ENCODE results near the gene THBD. TPM values are rescaled to one million over a fixed set of nuclear protein-coding genes. Genes with fewer than 3 reads are reported as not detected.
A peak's percentile ranks its signal among the peaks of the same experiment; 100 is the strongest.

Gene THBD
- polyA plus RNA-seq, 3 donors: 7.4 to 194 (median 30.2) TPM

- H4K20me1 ChIP-seq (ENCODE audit: insufficient read depth, low read length): no peaks in the 10 kb centered on the region
- no peak overlapping the region for H2AFZ ChIP-seq (ENCODE audit: insufficient read depth, low read depth, low read length, poor library complexity, severe bottlenecking)
- H3K9me3 ChIP-seq (replicated peaks in 1 of 2; ENCODE audit: control insufficient read depth in 1 of 2, insufficient read depth in 1 of 2, low read length in 2 of 2): no peaks in the 10 kb centered on the region
- no peak overlapping the region for H3K27ac ChIP-seq (ENCODE audit: low read depth in 1 of 2, low read length in 2 of 2)
- peaks cover 47 to 73% (median 56%) of the 10 kb centered on the region in 3 donors for H3K27me3 Mint-ChIP-seq (ENCODE audit: low read depth in 3 of 3)
- TF ChIP-seq, protein P1, sequence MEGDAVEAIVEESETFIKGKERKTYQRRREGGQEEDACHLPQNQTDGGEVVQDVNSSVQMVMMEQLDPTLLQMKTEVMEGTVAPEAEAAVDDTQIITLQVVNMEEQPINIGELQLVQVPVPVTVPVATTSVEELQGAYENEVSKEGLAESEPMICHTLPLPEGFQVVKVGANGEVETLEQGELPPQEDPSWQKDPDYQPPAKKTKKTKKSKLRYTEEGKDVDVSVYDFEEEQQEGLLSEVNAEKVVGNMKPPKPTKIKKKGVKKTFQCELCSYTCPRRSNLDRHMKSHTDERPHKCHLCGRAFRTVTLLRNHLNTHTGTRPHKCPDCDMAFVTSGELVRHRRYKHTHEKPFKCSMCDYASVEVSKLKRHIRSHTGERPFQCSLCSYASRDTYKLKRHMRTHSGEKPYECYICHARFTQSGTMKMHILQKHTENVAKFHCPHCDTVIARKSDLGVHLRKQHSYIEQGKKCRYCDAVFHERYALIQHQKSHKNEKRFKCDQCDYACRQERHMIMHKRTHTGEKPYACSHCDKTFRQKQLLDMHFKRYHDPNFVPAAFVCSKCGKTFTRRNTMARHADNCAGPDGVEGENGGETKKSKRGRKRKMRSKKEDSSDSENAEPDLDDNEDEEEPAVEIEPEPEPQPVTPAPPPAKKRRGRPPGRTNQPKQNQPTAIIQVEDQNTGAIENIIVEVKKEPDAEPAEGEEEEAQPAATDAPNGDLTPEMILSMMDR (IDR thresholded peaks at IDR 0.05): no peak
- H3K4me3 Mint-ChIP-seq: peak overlapping the region in 1 of 2 donors; percentile 77
- no peak overlapping the region for H3K4me2 ChIP-seq (replicated peaks; ENCODE audit: extremely low read depth, low read length, poor library complexity, severe bottlenecking)
- H3K27me3 ChIP-seq (ENCODE audit: control insufficient read depth in 2 of 2, insufficient read depth in 2 of 2, low read length in 2 of 2): peaks cover 30 to 47% of the 10 kb centered on the region in 2 donors
- no peaks in the 10 kb centered on the region for H3K79me2 ChIP-seq (ENCODE audit: insufficient read depth, low read length)
- no peak for DNase-seq
- peaks cover 0 to 5% of the 10 kb centered on the region in 2 donors for H3K36me3 Mint-ChIP-seq
- H3K4me1 ChIP-seq (ENCODE audit: control insufficient read depth in 1 of 2, insufficient read depth in 2 of 2, low read length in 2 of 2): peaks cover 0 to 15% of the 10 kb centered on the region in 2 donors
- peaks cover 16% of the 10 kb centered on the region for H3K4me1 Mint-ChIP-seq
- intact Hi-C loops (cut with micrococcal nuclease): no loop called here
- H3K9me3 Mint-ChIP-seq: peaks cover 3 to 9% (median 6%) of the 10 kb centered on the region in 7 donors
- H3K27ac Mint-ChIP-seq: no peak overlapping the region
- no peak overlapping the region for H3K9ac ChIP-seq (ENCODE audit: insufficient read depth, low read length, poor library complexity, severe bottlenecking)
- H3K36me3 ChIP-seq (replicated peaks in 1 of 2; ENCODE audit: control insufficient read depth in 1 of 2, insufficient read depth in 2 of 2, low read length in 2 of 2): no peaks in the 10 kb centered on the region
- WGBS (ENCODE audit: insufficient coverage): no CpG with 5 or more reads among the region's 3 CpGs
- no peak overlapping the region for H3K4me3 ChIP-seq (replicated peaks in 1 of 3; ENCODE audit: low read depth in 2 of 3, low read length in 3 of 3)
Measured at GRCh38 chr20:23037017-23037481, 12.4 kb downstream of the THBD start.

DNA sequence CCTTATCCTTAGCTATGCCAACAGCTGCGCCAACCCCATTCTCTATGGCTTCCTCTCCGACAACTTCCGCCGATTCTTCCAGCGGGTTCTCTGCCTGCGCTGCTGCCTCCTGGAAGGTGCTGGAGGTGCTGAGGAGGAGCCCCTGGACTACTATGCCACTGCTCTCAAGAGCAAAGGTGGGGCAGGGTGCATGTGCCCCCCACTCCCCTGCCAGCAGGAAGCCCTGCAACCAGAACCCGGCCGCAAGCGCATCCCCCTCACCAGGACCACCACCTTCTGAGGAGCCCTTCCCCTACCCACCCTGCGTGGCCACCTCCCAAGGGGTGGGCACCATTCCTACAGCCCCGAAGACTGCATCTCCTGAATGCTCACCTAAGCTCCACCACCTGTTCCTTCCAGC lies 13.1 kb downstream of the THBD start:
- Histone ChIP-seq H3K27me3 (ENCODE audit: control insufficient read depth in 2 of 2, insufficient read depth in 2 of 2, low read length in 2 of 2) (peaks cover 30 to 47% of the 10 kb centered on the region in 2 donors), H3K79me2 (ENCODE audit: insufficient read depth, low read length) (no peaks in the 10 kb centered on the region), H4K20me1 (ENCODE audit: insufficient read depth, low read length) (no peaks in the 10 kb centered on the region), H3K9ac (ENCODE audit: insufficient read depth, low read length, poor library complexity, severe bottlenecking) (no peak overlapping the region), H3K4me1 (ENCODE audit: control insufficient read depth in 1 of 2, insufficient read depth in 2 of 2, low read length in 2 of 2) (peaks cover 0 to 15% of the 10 kb centered on the region in 2 donors), H3K4me2 (replicated peaks; ENCODE audit: extremely low read depth, low read length, poor library complexity, severe bottlenecking) (no peak overlapping the region), H3K27ac (ENCODE audit: low read depth in 1 of 2, low read length in 2 of 2) (no peak overlapping the region), H3K9me3 (replicated peaks in 1 of 2; ENCODE audit: control insufficient read depth in 1 of 2, insufficient read depth in 1 of 2, low read length in 2 of 2) (no peaks in the 10 kb centered on the region), H3K4me3 (replicated peaks in 1 of 3; ENCODE audit: low read depth in 2 of 3, low read length in 3 of 3) (no peak overlapping the region), H2AFZ (ENCODE audit: insufficient read depth, low read depth, low read length, poor library complexity, severe bottlenecking) (no peak overlapping the region), H3K36me3 (replicated peaks in 1 of 2; ENCODE audit: control insufficient read depth in 1 of 2, insufficient read depth in 2 of 2, low read length in 2 of 2) (no peaks in the 10 kb centered on the region)
- Mint-ChIP-seq H3K9me3 (peaks cover 3 to 9% (median 6%) of the 10 kb centered on the region in 7 donors), H3K4me3 (peak overlapping the region in 1 of 2 donors; percentile 77), H3K36me3 (peaks cover 0 to 5% of the 10 kb centered on the region in 2 donors), H3K27ac (no peak overlapping the region), H3K4me1 (peaks cover 15% of the 10 kb centered on the region), H3K27me3 (ENCODE audit: low read depth in 3 of 3) (peaks cover 47 to 70% (median 54%) of the 10 kb centered on the region in 3 donors)
- no peak for DNase-seq
- intact Hi-C loops (cut with micrococcal nuclease): no loop called here
- WGBS (ENCODE audit: insufficient coverage): 96% methylated on average over 9 of the region's 11 CpGs
- TF ChIP-seq, protein P1 (IDR thresholded peaks at IDR 0.05): no peak

All from CD14-positive monocyte (primary cell).